ENCODE results near the gene IL9R. TPM values are rescaled to one million over a fixed set of nuclear protein-coding genes. Genes with fewer than 3 reads are reported as not detected.

IL9R gene
- total RNA-seq, 4 donors from 2014 or later, result not detected

DNA sequence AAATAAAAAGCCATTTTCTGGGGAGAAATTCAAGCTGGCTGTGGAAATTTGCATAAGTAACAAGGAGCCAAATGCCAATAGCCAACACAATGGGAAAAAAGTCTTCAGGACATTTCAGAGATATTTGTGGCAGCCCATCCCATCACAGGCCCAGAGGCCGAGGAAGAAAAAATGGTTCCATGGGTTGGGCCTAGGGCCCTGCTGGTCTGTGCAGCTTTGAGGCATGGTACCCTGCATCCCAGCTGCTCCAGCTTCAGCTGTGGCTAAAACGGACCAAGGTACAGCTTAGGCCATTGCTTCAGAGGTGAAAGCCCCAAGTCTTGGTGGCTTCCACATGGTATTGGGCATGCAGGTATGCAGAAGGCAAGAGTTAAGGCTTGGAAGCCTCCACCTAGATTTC, 14.2 kb upstream of the IL9R start:
- TF ChIP-seq, protein P1, sequence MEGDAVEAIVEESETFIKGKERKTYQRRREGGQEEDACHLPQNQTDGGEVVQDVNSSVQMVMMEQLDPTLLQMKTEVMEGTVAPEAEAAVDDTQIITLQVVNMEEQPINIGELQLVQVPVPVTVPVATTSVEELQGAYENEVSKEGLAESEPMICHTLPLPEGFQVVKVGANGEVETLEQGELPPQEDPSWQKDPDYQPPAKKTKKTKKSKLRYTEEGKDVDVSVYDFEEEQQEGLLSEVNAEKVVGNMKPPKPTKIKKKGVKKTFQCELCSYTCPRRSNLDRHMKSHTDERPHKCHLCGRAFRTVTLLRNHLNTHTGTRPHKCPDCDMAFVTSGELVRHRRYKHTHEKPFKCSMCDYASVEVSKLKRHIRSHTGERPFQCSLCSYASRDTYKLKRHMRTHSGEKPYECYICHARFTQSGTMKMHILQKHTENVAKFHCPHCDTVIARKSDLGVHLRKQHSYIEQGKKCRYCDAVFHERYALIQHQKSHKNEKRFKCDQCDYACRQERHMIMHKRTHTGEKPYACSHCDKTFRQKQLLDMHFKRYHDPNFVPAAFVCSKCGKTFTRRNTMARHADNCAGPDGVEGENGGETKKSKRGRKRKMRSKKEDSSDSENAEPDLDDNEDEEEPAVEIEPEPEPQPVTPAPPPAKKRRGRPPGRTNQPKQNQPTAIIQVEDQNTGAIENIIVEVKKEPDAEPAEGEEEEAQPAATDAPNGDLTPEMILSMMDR (IDR thresholded peaks at IDR 0.05; ENCODE audit: low read depth), result no peak

DNA sequence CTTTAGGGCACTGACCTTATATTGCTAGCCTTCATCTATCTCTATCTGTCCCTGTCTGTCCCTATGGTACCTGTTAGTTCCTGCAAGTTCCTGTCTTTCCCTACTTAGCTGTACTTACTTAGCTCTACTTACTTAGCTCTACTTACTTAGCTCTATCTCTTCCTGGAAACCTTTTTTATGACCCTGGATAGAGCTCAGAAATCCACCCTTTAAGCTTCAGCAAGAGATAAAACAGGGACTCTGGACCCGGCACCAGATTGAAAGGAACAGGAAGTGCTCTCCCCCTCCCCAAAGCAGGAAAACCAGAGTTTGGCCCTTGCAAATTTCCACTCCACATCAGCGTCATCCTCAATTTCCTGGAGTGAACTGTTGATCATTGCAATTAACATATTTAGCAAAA, 12.3 kb upstream of the IL9R start:
- TF ChIP-seq, protein P1 (IDR thresholded peaks at IDR 0.05; ENCODE audit: low read depth), result no peak

DNA sequence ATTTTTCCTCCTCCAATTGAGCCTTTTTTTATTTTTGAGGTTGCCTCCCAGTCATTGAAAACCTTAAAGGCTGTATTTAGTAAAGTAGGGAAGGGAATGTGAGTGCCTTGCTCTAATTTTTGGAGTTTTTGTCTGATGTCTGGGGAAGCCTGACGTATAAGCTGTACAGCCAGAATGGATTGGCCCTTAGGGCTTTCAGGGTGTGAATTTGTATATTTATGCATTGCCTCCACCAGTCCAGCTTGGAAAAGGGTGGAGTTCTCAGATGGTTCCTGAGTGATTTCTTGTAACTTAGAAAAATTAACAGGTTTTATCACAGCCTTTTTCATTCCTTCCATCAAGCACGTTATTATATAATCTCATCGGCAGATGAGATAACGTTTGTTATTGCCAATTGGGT, 8.6 kb upstream of the IL9R start:
- TF ChIP-seq, protein P1 (IDR thresholded peaks at IDR 0.05; ENCODE audit: low read depth), result no peak

DNA sequence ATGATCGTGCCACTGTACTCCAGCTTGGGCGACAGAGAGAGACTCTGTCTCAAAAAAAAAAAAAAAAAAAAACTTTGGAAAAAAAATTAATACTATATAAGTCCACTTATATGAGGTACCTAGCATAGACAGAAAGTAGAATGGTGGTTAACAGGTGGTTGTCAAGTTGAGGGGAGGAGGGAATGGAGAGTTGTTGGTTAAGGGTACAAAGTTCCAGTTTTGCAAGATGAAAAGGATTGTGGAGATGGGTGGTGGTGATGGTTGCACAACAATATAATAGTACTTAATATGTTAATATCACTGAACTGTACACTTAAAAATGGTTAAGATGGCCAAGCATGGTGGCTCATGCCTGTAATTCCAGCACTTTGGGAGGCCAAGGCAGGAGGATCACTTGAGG, 4.1 kb upstream of the IL9R start:
- TF ChIP-seq, protein P1 (IDR thresholded peaks at IDR 0.05; ENCODE audit: low read depth), result no peak

DNA sequence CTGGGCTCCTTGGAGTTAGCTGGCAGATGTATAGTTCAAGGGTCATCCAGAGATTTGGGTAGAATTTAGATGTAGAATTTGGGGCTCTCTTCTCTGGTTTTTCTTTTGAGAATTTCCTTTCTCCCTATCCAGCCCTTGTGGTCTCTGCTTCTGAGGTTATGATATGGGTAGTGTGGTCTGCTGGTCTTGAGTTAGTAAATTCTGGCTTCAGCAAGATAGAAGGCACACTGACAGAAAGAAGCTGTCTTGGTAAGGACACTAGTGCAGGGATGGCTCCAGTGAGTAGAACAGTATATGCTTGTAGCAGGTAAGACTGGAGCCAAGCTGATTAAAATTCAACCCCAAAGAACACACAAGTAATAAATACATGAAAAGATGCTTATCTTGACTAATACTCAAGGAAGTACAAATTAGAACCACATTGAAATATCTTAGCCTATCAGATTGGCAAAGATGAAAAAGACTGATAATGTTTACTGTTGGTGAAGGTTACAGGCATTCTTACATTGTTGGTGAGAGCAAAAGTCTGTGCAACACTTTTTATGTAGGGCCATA, 2.1 kb upstream of the IL9R start:
- TF ChIP-seq, protein P1 (IDR thresholded peaks at IDR 0.05; ENCODE audit: low read depth), result no peak

DNA sequence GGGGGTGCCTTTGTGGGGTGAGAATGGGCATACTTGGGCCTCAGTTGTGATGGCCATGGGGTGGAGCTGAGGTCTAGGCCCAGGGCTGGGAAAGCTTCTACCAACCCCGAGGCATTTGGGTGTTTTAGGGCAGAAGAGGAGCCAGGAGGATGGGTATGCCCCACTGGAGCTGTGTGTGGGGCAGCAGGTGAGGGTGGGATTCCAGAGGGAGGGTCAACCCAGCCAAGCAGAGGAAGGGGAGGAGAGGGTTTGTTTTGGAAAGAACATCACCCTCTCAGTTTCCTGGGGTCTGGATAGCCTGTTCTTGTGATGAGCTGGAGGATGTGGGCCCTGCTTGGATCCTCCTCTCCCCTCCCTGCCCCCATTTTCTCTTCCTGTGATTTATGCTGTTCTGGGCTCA, 620 bp downstream of the IL9R start:
- TF ChIP-seq, protein P1 (IDR thresholded peaks at IDR 0.05; ENCODE audit: low read depth), result no peak

DNA sequence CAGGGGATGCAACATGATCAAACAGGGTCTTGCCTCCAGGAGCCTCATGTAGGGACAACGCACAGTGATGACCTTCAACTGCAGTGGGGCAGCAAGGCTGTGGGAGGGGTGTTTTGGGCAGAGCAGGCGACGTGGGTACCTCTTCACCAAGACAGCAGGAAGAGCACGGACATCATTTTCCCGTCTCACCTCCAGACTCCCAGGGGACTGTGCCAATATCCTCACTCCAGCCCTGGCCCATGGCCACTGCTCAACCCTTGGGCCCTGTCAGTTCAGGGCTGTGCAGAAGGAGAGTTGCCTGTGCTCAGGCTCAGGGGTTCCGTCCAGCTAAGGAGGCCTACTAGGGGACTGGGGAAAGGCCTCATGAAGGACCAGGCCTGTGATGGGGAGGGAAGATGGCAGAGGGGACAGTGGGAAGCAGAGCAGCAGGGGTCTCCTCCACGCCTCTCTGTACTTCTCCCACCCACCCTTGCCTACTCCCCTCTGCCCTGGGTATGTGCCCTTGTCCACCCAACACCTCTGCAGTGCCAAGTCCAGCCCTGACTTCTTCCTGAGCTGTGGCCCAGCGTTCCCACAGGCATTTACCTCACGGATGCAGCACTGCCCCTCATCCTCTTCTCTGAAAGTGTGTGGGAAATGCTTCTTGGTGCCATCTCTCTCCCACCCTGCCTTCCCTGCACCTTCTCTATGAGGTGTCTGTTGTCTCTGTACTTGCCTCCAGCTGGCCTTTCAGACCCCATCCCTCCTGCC, 1.4 kb downstream of the IL9R start:
- TF ChIP-seq, protein P1 (IDR thresholded peaks at IDR 0.05; ENCODE audit: low read depth), result no peak
